Keratinocyte (primary cell): ENCODE results near the gene TXNRD1. TPM values are rescaled to one million over a fixed set of nuclear protein-coding genes. Genes with fewer than 3 reads are reported as not detected.
"Not testable (repeated sequence)": the region's sequence is repeated elsewhere in the genome, so short reads cannot be mapped to it uniquely, and the experiment has no call there.

Experiments
- DNase-seq: peaks from one replicate; pipeline ENCODE4 v3.0.0-alpha.2; 2011; ENCODE audit warnings: low read depth, missing footprints, low spot score
- FAIRE-seq: peaks from 2 replicates; lab custom pipeline; 2011; peaks lifted over from hg19 to GRCh38; lab: Jason Lieb, UNC
- H2AFZ ChIP-seq: 2 replicates; pipeline ENCODE4 v1.6.0; 2012; ENCODE audit warnings: low read length, control low read depth, inconsistent platforms; ENCODE audit not compliant: control insufficient read depth
- H3K27ac ChIP-seq: 2 replicates; pipeline ENCODE4 v1.5.1; 2011; ENCODE audit warnings: low read length; ENCODE audit not compliant: control insufficient read depth, insufficient read depth
- H3K27me3 ChIP-seq: 3 replicates; pipeline ENCODE4 v1.6.0; 2011; ENCODE audit warnings: low read length; ENCODE audit not compliant: control insufficient read depth, insufficient read depth; ENCODE audit errors: extremely low read depth
- H3K36me3 ChIP-seq, 2 experiments: 2 replicates in 1 of 2; 3 replicates in 1 of 2; pipeline ENCODE4 v1.5.1; 2011; ENCODE audit warnings: low read length in 2 of 2, mild to moderate bottlenecking in 1 of 2; ENCODE audit not compliant: control insufficient read depth in 2 of 2, insufficient read depth in 2 of 2; ENCODE audit errors: extremely low read depth in 1 of 2
- H3K4me1 ChIP-seq: 3 replicates; pipeline ENCODE4 v1.5.1; 2011; ENCODE audit warnings: low read length; ENCODE audit not compliant: control insufficient read depth, insufficient read depth; ENCODE audit errors: extremely low read depth
- H3K4me2 ChIP-seq: 3 replicates; pipeline ENCODE4 v1.6.0; 2011; ENCODE audit warnings: low read depth, low read length; ENCODE audit not compliant: control insufficient read depth, insufficient read depth; ENCODE audit errors: extremely low read depth
- H3K4me3 ChIP-seq, 3 experiments: fragments of 200-600 bp in 1 of 3; sonication (generic) in 1 of 3; 2 replicates in 2 of 3; 3 replicates in 1 of 3; pipeline ENCODE4 v1.5.1; 2011 to 2016; ENCODE audit warnings: low read length in 3 of 3, mild to moderate bottlenecking in 3 of 3, control low read depth in 2 of 3, inconsistent platforms in 1 of 3, low read depth in 1 of 3, mixed read lengths in 1 of 3, mixed run types in 1 of 3, moderate library complexity in 1 of 3; ENCODE audit not compliant: control insufficient read depth in 2 of 3, insufficient read depth in 2 of 3; ENCODE audit errors: extremely low read depth in 1 of 3
- H3K79me2 ChIP-seq: 2 replicates; pipeline ENCODE4 v1.6.0; 2012; ENCODE audit warnings: low read length; ENCODE audit not compliant: control insufficient read depth, insufficient read depth
- H3K9ac ChIP-seq: 3 replicates; pipeline ENCODE4 v1.6.0; 2011; ENCODE audit warnings: low read length; ENCODE audit not compliant: control insufficient read depth, insufficient read depth; ENCODE audit errors: extremely low read depth
- H3K9me1 ChIP-seq: 3 replicates; pipeline ENCODE4 v1.6.0; 2011; ENCODE audit warnings: low read length; ENCODE audit not compliant: control insufficient read depth, insufficient read depth; ENCODE audit errors: extremely low read depth
- H3K9me3 ChIP-seq: 2 replicates; pipeline ENCODE4 v1.5.1; 2012; ENCODE audit warnings: low read depth, low read length; ENCODE audit not compliant: control insufficient read depth
- H4K20me1 ChIP-seq: 3 replicates; pipeline ENCODE4 v1.6.0; 2011; ENCODE audit warnings: low read length; ENCODE audit not compliant: control insufficient read depth, insufficient read depth; ENCODE audit errors: extremely low read depth
- EZH2 ChIP-seq: IDR thresholded peaks from one replicate; pipeline ENCODE4 v1.6.1; 2012; ENCODE audit warnings: inconsistent platforms, mild to moderate bottlenecking, low read length, moderate library complexity
- dilution Hi-C: fragments of 300-500 bp; cut with MboI; formaldehyde crosslinking; loops from one replicate; pipeline ENCODE4 v1.7.0; 2020; ENCODE audit warnings: low sequenced_read_pairs; ENCODE audit not compliant: extremely low pct_ligation_motif_present
- polyA plus RNA-seq, 5 experiments: library from polyadenylated mRNA; depleted of rRNA in 3 of 5; stranded (reverse) in 3 of 5; stranded (forward) in 1 of 5; unstranded in 1 of 5; fragments of >200 nt; gene quantifications; 1 replicate in 1 of 5; 2 replicates in 3 of 5; 3 replicates in 1 of 5; pipeline versions ENCODE4 v1.2.1 to v1.2.3, GENCODE V29; 2011 to 2012; ENCODE audit warnings: missing spikeins in 2 of 5, low read depth in 1 of 5, low replicate concordance in 1 of 5
- TF ChIP-seq, protein P1 (sequence below), 3 experiments: IDR thresholded peaks in 1 of 3; conservative IDR thresholded peaks in 1 of 3; optimal IDR thresholded peaks in 1 of 3; 2 replicates in 2 of 3; 3 replicates in 1 of 3; pipeline versions ENCODE3 to v1.5.1; 2011; ENCODE audit warnings: low read length in 3 of 3, mild to moderate bottlenecking in 3 of 3, moderate library complexity in 2 of 3, control low read depth in 1 of 3, inconsistent platforms in 1 of 3; ENCODE audit not compliant: insufficient read depth in 2 of 3; ENCODE audit errors: extremely low read depth in 1 of 3

Gene TXNRD1
- polyA plus RNA-seq, 1 donor (not counting 4 experiments of a cell fraction or from before 2014, with no cell fraction given), result 88.9 TPM

- Histone ChIP-seq H3K36me3 (no peaks in the 10 kb centered on the region), H3K4me3 (no peak overlapping the region), H3K9me1 (no peaks in the 10 kb centered on the region), H3K9me3 (no peaks in the 10 kb centered on the region), H2AFZ (no peak overlapping the region), H3K4me2 (no peak overlapping the region), H3K27me3 (no peaks in the 10 kb centered on the region), H3K4me1 (no peaks in the 10 kb centered on the region), H3K79me2 (no peaks in the 10 kb centered on the region), H3K27ac (no peak overlapping the region), H3K9ac (no peak overlapping the region), H4K20me1 (no peaks in the 10 kb centered on the region)
- dilution Hi-C loops, result no loop called here
- no peak for TF ChIP-seq EZH2
- TF ChIP-seq, protein P1, sequence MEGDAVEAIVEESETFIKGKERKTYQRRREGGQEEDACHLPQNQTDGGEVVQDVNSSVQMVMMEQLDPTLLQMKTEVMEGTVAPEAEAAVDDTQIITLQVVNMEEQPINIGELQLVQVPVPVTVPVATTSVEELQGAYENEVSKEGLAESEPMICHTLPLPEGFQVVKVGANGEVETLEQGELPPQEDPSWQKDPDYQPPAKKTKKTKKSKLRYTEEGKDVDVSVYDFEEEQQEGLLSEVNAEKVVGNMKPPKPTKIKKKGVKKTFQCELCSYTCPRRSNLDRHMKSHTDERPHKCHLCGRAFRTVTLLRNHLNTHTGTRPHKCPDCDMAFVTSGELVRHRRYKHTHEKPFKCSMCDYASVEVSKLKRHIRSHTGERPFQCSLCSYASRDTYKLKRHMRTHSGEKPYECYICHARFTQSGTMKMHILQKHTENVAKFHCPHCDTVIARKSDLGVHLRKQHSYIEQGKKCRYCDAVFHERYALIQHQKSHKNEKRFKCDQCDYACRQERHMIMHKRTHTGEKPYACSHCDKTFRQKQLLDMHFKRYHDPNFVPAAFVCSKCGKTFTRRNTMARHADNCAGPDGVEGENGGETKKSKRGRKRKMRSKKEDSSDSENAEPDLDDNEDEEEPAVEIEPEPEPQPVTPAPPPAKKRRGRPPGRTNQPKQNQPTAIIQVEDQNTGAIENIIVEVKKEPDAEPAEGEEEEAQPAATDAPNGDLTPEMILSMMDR (optimal IDR thresholded peaks at IDR 0.05 in 1 of 3, IDR thresholded peaks at IDR 0.05 in 1 of 3, conservative IDR thresholded peaks at IDR 0.05 in 1 of 3; ENCODE audit: extremely low read depth in 1 of 3, insufficient read depth in 2 of 3, low read length in 3 of 3), result no peak
- DNase-seq (no peak), FAIRE-seq (no peak)
Observed at GRCh38 chr12:104386461-104386860, 170.9 kb downstream of the TXNRD1 start.

GRCh38 chr12:104387190-104387589 lies 171.6 kb downstream of the TXNRD1 start:
- no peaks in the 10 kb centered on the region for H4K20me1 ChIP-seq
- H3K36me3 ChIP-seq, result no peaks in the 10 kb centered on the region
- H2AFZ ChIP-seq, result no peak overlapping the region
- no peaks in the 10 kb centered on the region for H3K9me1 ChIP-seq
- no peaks in the 10 kb centered on the region for H3K4me1 ChIP-seq
- H3K27me3 ChIP-seq, result no peaks in the 10 kb centered on the region
- DNase-seq (no peak), FAIRE-seq (no peak)
- no peak overlapping the region for H3K27ac ChIP-seq
- no peak for TF ChIP-seq EZH2
- TF ChIP-seq, protein P1 (optimal IDR thresholded peaks at IDR 0.05 in 1 of 3, IDR thresholded peaks at IDR 0.05 in 1 of 3, conservative IDR thresholded peaks at IDR 0.05 in 1 of 3; ENCODE audit: extremely low read depth in 1 of 3, insufficient read depth in 2 of 3, low read length in 3 of 3), result no peak
- H3K9me3 ChIP-seq, result no peaks in the 10 kb centered on the region
- no peak overlapping the region for H3K4me3 ChIP-seq
- dilution Hi-C loops, result no loop called here
- H3K79me2 ChIP-seq, result no peaks in the 10 kb centered on the region
- H3K4me2 ChIP-seq, result no peak overlapping the region
- H3K9ac ChIP-seq, result no peak overlapping the region

DNA sequence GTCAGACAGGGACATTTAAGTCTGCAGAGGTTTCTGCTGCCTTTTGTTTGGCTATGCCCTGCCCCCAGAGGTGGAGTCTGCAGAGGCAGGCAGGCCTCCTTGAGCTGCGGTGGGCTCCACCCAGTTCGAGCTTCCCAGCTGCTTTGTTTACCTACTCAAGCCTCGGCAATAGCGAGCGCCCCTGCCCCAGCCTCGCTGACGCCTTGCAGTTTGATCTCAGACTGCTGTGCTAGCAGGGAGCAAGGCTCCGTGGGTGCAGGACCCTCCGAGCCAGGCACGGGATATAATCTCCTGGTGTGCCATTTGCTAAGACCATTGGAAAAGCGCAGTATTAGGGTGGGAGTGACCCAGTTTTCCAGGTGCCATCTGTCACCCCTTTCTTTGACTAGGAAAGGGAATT lies 178.5 kb downstream of the TXNRD1 start:
- H3K9me1 ChIP-seq, H3K4me2 ChIP-seq, H3K27ac ChIP-seq, H2AFZ ChIP-seq, FAIRE-seq, H3K36me3 ChIP-seq, DNase-seq, H3K4me3 ChIP-seq, H4K20me1 ChIP-seq, dilution Hi-C loops, H3K4me1 ChIP-seq, H3K27me3 ChIP-seq, H3K9me3 ChIP-seq, H3K79me2 ChIP-seq, H3K9ac ChIP-seq: not testable (repeated sequence)
